NCI-H2107 (cell line): ENCODE results near the gene PCNX1.
A peak's percentile ranks its signal among the peaks of the same experiment; 100 is the strongest.
"Not testable (repeated sequence)": the region's sequence is repeated elsewhere in the genome, so short reads cannot be mapped to it uniquely, and the experiment has no call there.

Source experiments
- DNase-seq: peaks from one replicate; lab custom pipeline; 2025; lab: John Stamatoyannopoulos, UW

Gene PCNX1

GRCh38 chr14:70962935-70963334 lies 55.7 kb downstream of the PCNX1 start:
- no peak for DNase-seq

GRCh38 chr14:70964492-70964891 lies 57.2 kb downstream of the PCNX1 start:
- DNase-seq: no peak

- DNase-seq: no peak
These were observed 64.3 kb downstream of the PCNX1 start for GRCh38 chr14:70971560-70971959.

- DNase-seq: peak; percentile 82
These were observed 65.1 kb downstream of the PCNX1 start for GRCh38 chr14:70972107-70972976.

DNA sequence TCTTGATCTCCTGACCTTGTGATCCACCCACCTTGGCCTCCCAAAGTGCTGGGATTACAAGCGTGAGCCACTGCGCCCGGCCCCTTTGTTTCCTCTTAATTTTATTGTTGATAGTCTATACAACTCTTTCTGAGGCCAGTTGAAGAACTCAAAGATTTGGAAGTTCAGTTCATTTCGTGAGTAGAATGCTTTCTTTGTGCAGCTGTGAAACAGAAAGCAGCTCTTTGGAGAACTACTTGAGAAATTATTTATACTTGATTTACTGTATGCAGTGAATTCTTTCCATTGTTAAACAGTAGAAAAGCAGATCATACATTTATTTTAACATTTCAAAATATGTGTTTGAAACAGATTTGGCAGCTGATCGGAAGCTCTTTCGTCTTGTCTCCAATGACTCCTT lies 69.3 kb downstream of the PCNX1 start:
- no peak for DNase-seq

GRCh38 chr14:70981000-70981952 lies 74.0 kb downstream of the PCNX1 start:
- no peak for DNase-seq

DNA sequence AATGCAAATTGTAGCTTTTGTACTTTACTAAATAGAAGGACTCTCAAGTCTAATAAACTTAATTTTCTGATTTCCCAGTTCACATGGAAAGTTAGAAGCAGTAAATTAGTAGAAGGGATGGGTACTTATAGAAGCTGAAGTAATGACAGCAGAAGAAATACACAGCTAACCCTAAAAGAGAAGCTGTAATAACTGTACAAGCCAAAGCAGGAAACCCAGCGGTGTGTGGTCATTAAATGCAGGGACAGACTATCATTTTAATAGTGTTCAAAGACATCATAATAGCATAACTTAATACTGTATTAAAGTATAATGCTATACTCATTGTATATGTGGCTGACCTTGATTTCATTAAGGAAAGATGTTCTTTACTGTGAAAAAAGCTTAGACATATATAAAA lies 74.9 kb downstream of the PCNX1 start:
- no peak for DNase-seq

DNA sequence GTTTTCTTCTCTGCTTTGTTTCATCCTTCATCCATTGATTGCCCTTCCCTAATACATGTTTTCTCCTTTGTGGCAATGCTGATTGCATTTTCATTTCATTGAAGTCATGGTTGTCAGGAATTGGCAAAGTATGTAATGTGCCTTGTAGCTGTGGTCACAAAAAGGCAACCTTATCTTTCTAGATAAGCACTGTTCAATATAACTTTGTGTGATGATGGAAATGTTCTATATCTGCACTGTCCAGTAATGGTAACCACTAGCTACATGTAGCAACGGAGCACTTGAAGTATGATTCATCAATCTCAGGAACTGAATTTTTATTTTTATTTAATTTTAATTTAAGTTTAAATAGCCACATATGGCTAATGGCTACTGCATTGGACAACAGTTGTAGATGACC lies 79.8 kb downstream of the PCNX1 start:
- no peak for DNase-seq

DNA sequence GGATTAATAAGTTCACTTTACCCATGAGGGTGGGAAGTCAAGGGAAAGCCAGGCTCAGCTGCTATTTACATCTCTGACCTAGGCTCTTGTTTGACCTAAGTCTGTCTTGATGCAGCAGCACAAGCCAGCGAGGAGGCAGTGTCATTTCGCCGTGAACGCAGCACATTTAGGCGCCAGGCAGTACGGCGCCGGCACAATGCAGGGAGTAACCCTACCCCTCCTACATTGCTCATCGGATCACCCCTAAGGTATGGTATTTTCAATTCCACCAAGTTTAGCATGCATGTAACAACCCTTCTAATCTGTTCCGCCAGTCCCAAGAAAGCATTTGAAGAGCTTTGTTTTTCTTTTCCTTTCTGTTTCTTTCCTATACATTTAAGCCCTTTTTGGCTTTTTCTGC lies 81.2 kb downstream of the PCNX1 start:
- no peak for DNase-seq

- DNase-seq: no peak
These were observed 86.7 kb downstream of the PCNX1 start for GRCh38 chr14:70993931-70994330.

DNA sequence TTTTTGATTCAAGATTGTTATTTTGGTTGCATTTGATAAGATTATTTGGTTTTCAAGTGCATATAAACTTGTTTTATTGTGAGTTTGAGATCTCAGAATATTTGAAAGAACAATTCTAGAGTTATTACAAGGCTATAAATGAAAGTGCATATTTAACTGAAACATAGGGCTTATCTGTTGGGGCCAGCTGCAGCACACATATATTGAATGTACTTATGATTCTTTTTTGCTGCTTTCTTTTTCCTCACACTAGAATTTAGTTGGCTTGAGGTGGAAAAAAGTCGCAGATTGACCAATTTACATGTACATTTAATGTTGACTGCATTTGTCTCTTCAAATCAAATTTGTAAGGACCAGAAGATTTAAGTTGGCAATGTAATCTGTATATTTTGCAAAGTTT lies 88.0 kb downstream of the PCNX1 start:
- DNase-seq: no peak

DNA sequence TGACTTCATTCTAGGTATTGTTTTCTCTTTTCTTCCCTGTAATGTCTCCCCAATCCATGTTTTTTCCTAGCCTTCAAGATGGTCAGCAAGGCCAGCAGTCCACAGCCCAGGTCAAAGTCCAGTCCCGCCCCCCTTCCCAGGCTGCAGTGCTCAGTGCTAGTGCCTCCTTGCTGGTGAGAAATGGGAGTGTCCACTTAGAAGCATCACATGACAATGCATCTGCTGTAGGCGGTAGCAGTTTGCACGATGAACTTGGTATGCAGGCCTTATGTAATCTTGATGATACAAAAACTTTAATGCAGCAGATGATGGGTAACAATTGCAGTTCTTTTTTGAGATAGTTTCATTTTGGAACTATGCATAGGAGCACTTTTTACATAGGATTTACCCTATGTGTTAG lies 88.4 kb downstream of the PCNX1 start:
- no peak for DNase-seq

- no peak for DNase-seq
These were observed 91.9 kb downstream of the PCNX1 start for GRCh38 chr14:70999117-70999516.

DNA sequence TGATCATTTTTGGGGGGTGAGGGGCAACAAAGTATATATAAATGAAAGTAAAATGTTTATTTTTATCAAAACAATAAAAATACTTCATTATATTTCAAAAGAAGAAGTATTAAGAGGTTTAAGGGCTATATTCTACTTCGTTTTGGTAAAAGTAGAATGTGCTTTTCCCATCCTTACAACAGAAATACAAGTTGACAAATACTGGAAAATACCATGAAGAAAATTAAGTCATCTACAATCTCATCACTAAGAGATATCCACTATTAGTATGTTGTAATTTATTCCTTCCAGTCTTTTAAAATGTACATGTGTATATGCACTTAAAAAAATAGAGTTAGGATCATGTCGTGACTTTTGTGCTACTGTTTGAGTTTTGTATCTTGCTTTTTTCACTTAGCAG lies 92.8 kb downstream of the PCNX1 start:
- no peak for DNase-seq

DNA sequence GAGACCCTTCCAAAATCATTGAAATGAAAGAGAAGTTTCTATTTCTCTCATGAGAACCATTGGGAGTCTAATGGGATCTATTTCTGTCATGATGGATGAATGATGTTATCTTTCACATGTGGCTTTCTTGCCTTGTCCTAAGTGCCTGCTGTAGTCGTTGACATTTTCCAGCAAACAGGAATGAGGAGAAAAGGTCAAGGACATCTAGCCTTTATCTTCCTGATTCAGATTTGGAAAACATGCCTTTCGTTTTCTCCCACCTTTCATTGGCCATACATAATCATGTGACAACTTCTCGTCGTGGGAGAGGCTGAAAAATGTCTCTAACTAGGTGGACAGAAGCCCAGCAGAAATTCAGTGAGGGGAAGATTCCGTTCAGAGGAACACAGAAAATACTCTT lies 94.5 kb downstream of the PCNX1 start:
- no peak for DNase-seq

DNA sequence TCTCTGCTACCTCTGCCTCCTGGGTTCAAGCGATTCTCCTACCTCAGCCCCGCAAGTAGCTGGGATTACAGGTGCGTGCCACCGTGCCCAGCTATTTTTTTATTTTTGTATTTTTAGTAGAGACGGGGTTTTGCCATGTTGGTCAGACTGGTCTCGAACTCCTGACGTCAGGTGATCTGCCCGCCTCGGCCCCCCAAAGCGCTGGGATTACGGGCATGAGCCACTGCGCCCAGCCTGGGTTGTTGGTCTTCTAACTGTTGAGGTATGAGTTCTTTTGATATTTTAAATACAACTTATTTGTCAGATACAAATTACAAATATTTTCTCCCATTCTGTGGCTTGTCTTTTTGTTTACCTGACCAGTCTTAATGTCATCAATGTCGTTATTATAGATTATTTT lies 95.9 kb downstream of the PCNX1 start:
- no peak for DNase-seq

DNA sequence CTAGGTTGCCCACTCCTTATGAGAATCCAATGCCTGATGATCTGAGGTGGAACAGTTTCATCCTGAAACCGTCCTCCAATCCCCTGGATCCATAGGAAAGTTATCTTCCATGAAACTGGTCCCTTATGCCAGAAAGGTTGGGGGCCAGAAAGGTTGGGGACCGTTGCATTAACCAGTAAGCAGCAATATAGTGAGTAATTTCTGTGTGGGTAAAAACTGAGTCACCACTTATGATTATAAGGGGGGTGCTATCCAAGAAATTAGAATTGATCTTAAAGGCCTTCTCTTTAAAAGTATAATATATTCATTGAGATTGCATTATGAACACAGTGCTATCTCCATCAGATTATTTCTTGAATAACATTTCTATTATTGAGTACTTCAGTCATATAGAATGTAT lies 97.2 kb downstream of the PCNX1 start:
- DNase-seq: no peak

DNA sequence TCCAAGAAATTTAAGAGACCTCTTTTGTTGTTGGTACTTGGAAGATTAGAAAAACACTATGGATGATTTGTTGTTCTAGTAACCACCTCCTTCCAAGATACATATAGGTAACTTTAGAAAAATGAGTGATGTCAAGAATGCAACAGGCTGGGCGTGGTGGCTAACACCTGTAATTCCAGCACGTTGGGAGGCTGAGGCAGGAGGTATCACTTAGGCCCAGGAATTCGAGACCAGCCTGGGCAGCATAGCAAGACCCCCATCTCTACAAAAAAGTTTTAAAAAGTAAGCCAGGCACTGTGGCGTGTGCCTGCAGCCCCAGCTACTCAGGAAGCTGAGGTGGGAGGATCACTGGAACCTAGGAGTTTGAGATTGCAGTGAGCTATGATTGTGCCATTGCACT lies 97.8 kb downstream of the PCNX1 start:
- DNase-seq: no peak

- no peak for DNase-seq
These were observed 98.9 kb downstream of the PCNX1 start for GRCh38 chr14:71006200-71006563.

DNA sequence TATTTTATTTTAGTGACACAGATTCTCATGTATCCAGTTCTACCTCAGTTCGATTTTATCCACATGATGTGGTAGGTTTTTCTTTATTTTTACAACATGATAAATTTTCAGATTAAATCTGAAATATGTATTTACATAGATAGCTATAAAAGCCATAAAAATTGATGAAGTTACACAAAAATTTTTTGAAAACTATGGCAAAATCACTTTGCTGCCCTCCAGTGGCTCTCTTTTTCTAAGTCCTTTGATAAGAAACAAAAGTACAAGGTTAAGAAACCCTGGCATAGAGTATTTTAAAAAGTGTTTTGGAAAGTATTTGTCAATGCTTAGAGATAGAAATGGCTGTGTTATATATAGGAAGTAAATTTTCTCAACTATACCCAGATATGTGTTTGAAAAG lies 104.2 kb downstream of the PCNX1 start:
- DNase-seq: no peak

GRCh38 chr14:71012888-71013287 lies 105.6 kb downstream of the PCNX1 start:
- DNase-seq: no peak

GRCh38 chr14:71013551-71014192 lies 106.4 kb downstream of the PCNX1 start:
- no peak for DNase-seq

- DNase-seq: not testable (repeated sequence)
These were observed 112.7 kb downstream of the PCNX1 start for GRCh38 chr14:71019917-71020316.
